ENCODE measurements around the gene HELB. TPM values are rescaled to one million over a fixed set of nuclear protein-coding genes. Genes with fewer than 3 reads are reported as not detected.

HELB gene
- total RNA-seq, 1 experiment from 2014 or later: 9.6 TPM

- no peak for TF ChIP-seq CTCF (IDR thresholded peaks at IDR 0.05; ENCODE audit: unreplicated experiment)
- no peaks in the 10 kb centered on the region for H3K9me3 Mint-ChIP-seq (ENCODE audit: low read depth, unreplicated experiment)
- no peaks in the 10 kb centered on the region for H3K27me3 Mint-ChIP-seq (ENCODE audit: unreplicated experiment)
- H3K4me1 Mint-ChIP-seq (ENCODE audit: low read depth, unreplicated experiment): no peaks in the 10 kb centered on the region
- BruUV-seq (replicated peaks): no TSS peak
- no peak overlapping the region for H3K4me3 Mint-ChIP-seq (ENCODE audit: low read depth, unreplicated experiment)
- no peaks in the 10 kb centered on the region for H3K36me3 Mint-ChIP-seq (ENCODE audit: insufficient read depth, unreplicated experiment)
- H3K27ac Mint-ChIP-seq (ENCODE audit: unreplicated experiment): no peak overlapping the region
- CTCF ChIA-PET: no interaction called here
- DNase-seq: no peak
- intact Hi-C loops (cut with micrococcal nuclease; ENCODE audit: unreplicated experiment): no loop called here
Measured at GRCh38 chr12:66262737-66263136, 39.6 kb upstream of the HELB start.

GRCh38 chr12:66268562-66268961 is 33.7 kb upstream of the HELB start:
- Mint-ChIP-seq H3K4me3 (ENCODE audit: low read depth, unreplicated experiment) (no peak overlapping the region), H3K27me3 (ENCODE audit: unreplicated experiment) (no peaks in the 10 kb centered on the region), H3K27ac (ENCODE audit: unreplicated experiment) (no peak overlapping the region), H3K36me3 (ENCODE audit: insufficient read depth, unreplicated experiment) (no peaks in the 10 kb centered on the region), H3K9me3 (ENCODE audit: low read depth, unreplicated experiment) (no peaks in the 10 kb centered on the region), H3K4me1 (ENCODE audit: low read depth, unreplicated experiment) (no peaks in the 10 kb centered on the region)
- no peak for DNase-seq
- TF ChIP-seq CTCF (IDR thresholded peaks at IDR 0.05; ENCODE audit: unreplicated experiment): no peak
- intact Hi-C loops (cut with micrococcal nuclease; ENCODE audit: unreplicated experiment): no loop called here
- no TSS peak for BruUV-seq (replicated peaks)
- CTCF ChIA-PET: interaction anchor here (1.2 kb wide), 1 partner anchor 99 kb away, joined by 3 read pairs; no protein-coding TSS in a partner anchor

- no TSS peak for BruUV-seq (replicated peaks)
- no peaks in the 10 kb centered on the region for H3K36me3 Mint-ChIP-seq (ENCODE audit: insufficient read depth, unreplicated experiment)
- H3K27me3 Mint-ChIP-seq (ENCODE audit: unreplicated experiment): no peaks in the 10 kb centered on the region
- CTCF ChIA-PET: interaction anchor here (1.0 to 1.3 kb wide), 4 partner anchors 100 to 425 kb away, joined by 3 to 5 read pairs (median 4); partner anchors contain the start of gene LLPH
- no peak overlapping the region for H3K27ac Mint-ChIP-seq (ENCODE audit: unreplicated experiment)
- DNase-seq: no peak
- no peaks in the 10 kb centered on the region for H3K4me1 Mint-ChIP-seq (ENCODE audit: low read depth, unreplicated experiment)
- no peak for TF ChIP-seq CTCF (IDR thresholded peaks at IDR 0.05; ENCODE audit: unreplicated experiment)
- H3K9me3 Mint-ChIP-seq (ENCODE audit: low read depth, unreplicated experiment): no peaks in the 10 kb centered on the region
- intact Hi-C loops (cut with micrococcal nuclease; ENCODE audit: unreplicated experiment): no loop called here
- H3K4me3 Mint-ChIP-seq (ENCODE audit: low read depth, unreplicated experiment): no peak overlapping the region
Measured at GRCh38 chr12:66269142-66269541, 33.2 kb upstream of the HELB start.

GRCh38 chr12:66269757-66270383 is 32.4 kb upstream of the HELB start:
- no peaks in the 10 kb centered on the region for H3K36me3 Mint-ChIP-seq (ENCODE audit: insufficient read depth, unreplicated experiment)
- no TSS peak for BruUV-seq (replicated peaks)
- H3K9me3 Mint-ChIP-seq (ENCODE audit: low read depth, unreplicated experiment): no peaks in the 10 kb centered on the region
- H3K4me3 Mint-ChIP-seq (ENCODE audit: low read depth, unreplicated experiment): no peak overlapping the region
- CTCF ChIA-PET: interaction anchor here (0.7 to 1.3 kb wide), 9 partner anchors 9 to 443 kb away, joined by 3 to 5 read pairs (median 3); partner anchors contain the start of gene LLPH
- intact Hi-C loops (cut with micrococcal nuclease; ENCODE audit: unreplicated experiment): loop anchor here (10.0 kb wide), 2 partner anchors 275 to 595 kb away; no protein-coding TSS in a partner anchor
- no peaks in the 10 kb centered on the region for H3K27me3 Mint-ChIP-seq (ENCODE audit: unreplicated experiment)
- peak; percentile 25 for DNase-seq
- TF ChIP-seq CTCF (IDR thresholded peaks at IDR 0.05; ENCODE audit: unreplicated experiment): peak; percentile 59
- no peak overlapping the region for H3K27ac Mint-ChIP-seq (ENCODE audit: unreplicated experiment)
- H3K4me1 Mint-ChIP-seq (ENCODE audit: low read depth, unreplicated experiment): no peaks in the 10 kb centered on the region
